ENCODE results near the gene SYNGR1.
"Not testable (repeated sequence)": the region's sequence is repeated elsewhere in the genome, so short reads cannot be mapped to it uniquely, and the experiment has no call there.

The SYNGR1 gene

GRCh38 chr22:39317084-39317774 is 32.6 kb upstream of the SYNGR1 start:
- DNase-seq (ENCODE audit: low spot score) = peak; percentile 56

- no peak for DNase-seq (ENCODE audit: low spot score)
Observed at GRCh38 chr22:39317775-39318506, 31.9 kb upstream of the SYNGR1 start.

- DNase-seq (ENCODE audit: low spot score) = no peak
Observed at GRCh38 chr22:39318507-39319283, 31.1 kb upstream of the SYNGR1 start.

GRCh38 chr22:39319284-39320022 is 30.3 kb upstream of the SYNGR1 start, which contains the start of gene RPL3:
RPL3 (minus strand) TSS chr22:39319623; CDS start chr22:39319597, 26 bp downstream.
- DNase-seq (ENCODE audit: low spot score) = peak; percentile 96

GRCh38 chr22:39320616-39321029 is 29.2 kb upstream of the SYNGR1 start:
- DNase-seq (ENCODE audit: low spot score) = not testable (repeated sequence)

- no peak for DNase-seq (ENCODE audit: low spot score)
Observed at GRCh38 chr22:39325392-39325932, 24.3 kb upstream of the SYNGR1 start.

GRCh38 chr22:39327995-39328754 is 21.6 kb upstream of the SYNGR1 start:
- no peak for DNase-seq (ENCODE audit: low spot score)

GRCh38 chr22:39330553-39330952 is 19.2 kb upstream of the SYNGR1 start:
- DNase-seq (ENCODE audit: low spot score) = not testable (repeated sequence)

- no peak for DNase-seq (ENCODE audit: low spot score)
Observed at GRCh38 chr22:39332441-39333064, 17.2 kb upstream of the SYNGR1 start.

- DNase-seq (ENCODE audit: low spot score) = no peak
Observed at GRCh38 chr22:39336411-39336810, 13.4 kb upstream of the SYNGR1 start.

GRCh38 chr22:39339775-39340174 is 10.0 kb upstream of the SYNGR1 start:
- not testable (repeated sequence) for DNase-seq (ENCODE audit: low spot score)

- no peak for DNase-seq (ENCODE audit: low spot score)
Observed at GRCh38 chr22:39341179-39341578, 8.6 kb upstream of the SYNGR1 start.

GRCh38 chr22:39343259-39344045 is 6.3 kb upstream of the SYNGR1 start:
- DNase-seq (ENCODE audit: low spot score) = peak; percentile 71

- no peak for DNase-seq (ENCODE audit: low spot score)
Observed at GRCh38 chr22:39344046-39344390, 5.8 kb upstream of the SYNGR1 start.

- no peak for DNase-seq (ENCODE audit: low spot score)
Observed at GRCh38 chr22:39345231-39345630, 4.6 kb upstream of the SYNGR1 start.

- DNase-seq (ENCODE audit: low spot score) = no peak
Observed at GRCh38 chr22:39348909-39349505, 784 bp upstream of the SYNGR1 start.

- no peak for DNase-seq (ENCODE audit: low spot score)
Observed at GRCh38 chr22:39349506-39349966, 255 bp upstream of the SYNGR1 start.

- no peak for DNase-seq (ENCODE audit: low spot score)
Observed at GRCh38 chr22:39350757-39351688, 1.2 kb downstream of the SYNGR1 start.

All from hematopoietic multipotent progenitor cell treated with erythropoietin and hydrocortisone succinate and interleukin-3 and kit ligand, for 15 days (in vitro differentiated cells).